HepG2 (cell line): ENCODE data around the gene TRPC4. TPM values are rescaled to one million over a fixed set of nuclear protein-coding genes. Genes with fewer than 3 reads are reported as not detected.

Source experiments
- ATAC-seq: fragments of 200-7000 bp; cut with Tn5 transposase; 3 replicates; pipeline ENCODE4 v1.9.1; 2020; ENCODE audit warnings: mild to moderate bottlenecking, moderate library complexity
- BruUV-seq: library from RNA; stranded (reverse); fragments of 400-500 nt; replicated peaks from 2 replicates; lab custom pipeline; 2021; lab: Mats Ljungman, UMichigan
- CTCF ChIA-PET: fragments of 300-600 bp; formaldehyde crosslinking; extraction: SDS; loops from one replicate; lab custom pipeline; 2021; ENCODE audit warnings: low total read pairs, inconsistent platforms, low intra/inter-chr PET ratio; lab: Yijun Ruan, JAX
- POLR2A ChIA-PET: fragments of 350-600 bp; sonication (Branson Sonifier 250); formaldehyde crosslinking; loops from one replicate; lab custom pipeline; 2020; ENCODE audit warnings: antibody characterized with exemption, inconsistent platforms; lab: Yijun Ruan, JAX
- DNase-seq: peaks from one replicate; pipeline ENCODE4 v3.0.0-alpha.2; 2015; ENCODE audit warnings: low spot score
- FAIRE-seq: peaks from 3 replicates; lab custom pipeline; 2011; peaks lifted over from hg19 to GRCh38; lab: Jason Lieb, UNC
- H2AFZ ChIP-seq: one replicate; pipeline ENCODE4 v1.6.1; 2011; ENCODE audit warnings: low read length, inconsistent platforms
- H3K27ac ChIP-seq: fragments of 300-600 bp; 3 replicates; pipeline ENCODE4 v1.8.0; 2011; ENCODE audit warnings: mixed run types, mild to moderate bottlenecking, mixed read lengths, low read length, inconsistent platforms; ENCODE audit not compliant: insufficient read depth; ENCODE audit errors: extremely low read length
- H3K27me3 ChIP-seq, 2 experiments: fragments of 200-600 bp in 1 of 2; 2 replicates in 1 of 2; 3 replicates in 1 of 2; pipeline versions ENCODE4 v1.6.0 to v1.8.0; 2011; ENCODE audit warnings: low read length in 2 of 2, mild to moderate bottlenecking in 2 of 2, moderate library complexity in 2 of 2, inconsistent platforms in 1 of 2; ENCODE audit not compliant: insufficient read depth in 2 of 2, control insufficient read depth in 1 of 2
- H3K36me3 ChIP-seq, 2 experiments: fragments of 200-600 bp in 1 of 2; replicated peaks in 1 of 2; 2 replicates in 1 of 2; 3 replicates in 1 of 2; pipeline versions ENCODE4 v1.5.1 to v1.8.0; 2011; ENCODE audit warnings: low read length in 2 of 2, inconsistent platforms in 1 of 2; ENCODE audit not compliant: insufficient read depth in 2 of 2, control insufficient read depth in 1 of 2
- H3K4me1 ChIP-seq: 2 replicates; pipeline ENCODE4 v1.5.1; 2012; ENCODE audit warnings: low read length, inconsistent platforms; ENCODE audit not compliant: insufficient read depth
- H3K4me2 ChIP-seq: 2 replicates; pipeline ENCODE4 v1.6.0; 2011; ENCODE audit warnings: low read depth, low read length, inconsistent platforms
- H3K4me3 ChIP-seq, 3 experiments: fragments of 200-600 bp in 1 of 3; sonication (generic), shearing (Covaris generic) in 1 of 3; replicated peaks in 1 of 3; 2 replicates each; pipeline ENCODE4 v1.5.1; 2011 to 2016; ENCODE audit warnings: low read length in 3 of 3, inconsistent platforms in 2 of 3, low read depth in 2 of 3, mild to moderate bottlenecking in 2 of 3, control low read depth in 1 of 3, mixed read lengths in 1 of 3; ENCODE audit not compliant: insufficient read depth in 1 of 3
- H3K79me2 ChIP-seq: one replicate; pipeline ENCODE4 v1.6.1; 2011; ENCODE audit warnings: low read length, inconsistent platforms; ENCODE audit not compliant: insufficient read depth
- H3K9ac ChIP-seq: 2 replicates; pipeline ENCODE4 v1.6.0; 2011; ENCODE audit warnings: mild to moderate bottlenecking, low read depth, low read length, inconsistent platforms; ENCODE audit not compliant: insufficient read depth
- H3K9me3 ChIP-seq: 2 replicates; pipeline ENCODE4 v1.5.1; 2012; ENCODE audit warnings: mild to moderate bottlenecking, low read length
- H4K20me1 ChIP-seq: 2 replicates; pipeline ENCODE4 v1.6.0; 2011; ENCODE audit warnings: inconsistent platforms, mild to moderate bottlenecking, low read length, moderate library complexity; ENCODE audit not compliant: insufficient read depth
- ARNT ChIP-seq: fragments of 450-650 bp; IDR thresholded peaks from 2 replicates; pipeline ENCODE4 v1.6.1; 2017
- BRD4 ChIP-seq: sonication (generic); formaldehyde crosslinking; IDR thresholded peaks from 2 replicates; pipeline ENCODE4 v1.4.0; 2020; ENCODE audit warnings: missing genetic modification reagents
- FOXA3 ChIP-seq: IDR thresholded peaks from 2 replicates; pipeline ENCODE4 v1.6.1; 2016; ENCODE audit warnings: missing genetic modification reagents, missing compliant biosample characterization
- RCOR2 ChIP-seq: IDR thresholded peaks from 2 replicates; pipeline ENCODE4 v1.6.1; 2016; ENCODE audit warnings: missing biosample characterization, missing genetic modification reagents
- REPIN1 ChIP-seq: sonication (generic); formaldehyde crosslinking; IDR thresholded peaks from 2 replicates; pipeline ENCODE4 v1.8.0; 2022; ENCODE audit warnings: missing genetic modification reagents, low read depth, mild to moderate bottlenecking, borderline replicate concordance
- TBX2 ChIP-seq: sonication (generic); formaldehyde crosslinking; IDR thresholded peaks from 2 replicates; pipeline ENCODE4 v1.5.0; 2020; ENCODE audit warnings: missing genetic modification reagents, mild to moderate bottlenecking, borderline replicate concordance
- YEATS2 ChIP-seq: sonication (generic); formaldehyde crosslinking; IDR thresholded peaks from 2 replicates; pipeline ENCODE4 v1.4.0; 2020; ENCODE audit warnings: missing genetic modification reagents, borderline replicate concordance
- ZNF3 ChIP-seq: IDR thresholded peaks from 2 replicates; pipeline ENCODE4 v1.7.0; 2017; ENCODE audit warnings: inconsistent platforms
- ZNF350 ChIP-seq: sonication (generic); formaldehyde crosslinking; IDR thresholded peaks from 2 replicates; pipeline ENCODE4 v1.4.0; 2020; ENCODE audit warnings: mild to moderate bottlenecking, low read depth, missing genetic modification reagents, borderline replicate concordance
- ZNF354B ChIP-seq: sonication (generic); formaldehyde crosslinking; IDR thresholded peaks from 2 replicates; pipeline ENCODE4 v1.8.0; 2022; ENCODE audit warnings: mild to moderate bottlenecking, missing genetic modification reagents
- WGBS: methylation state at CpG from one replicate; pipeline ENCODE4 v1.1.6; 2017; ENCODE audit warnings: low lambda C conversion rate; 5-methylcytosine and 5-hydroxymethylcytosine counted together
- in situ Hi-C: cut with HindIII; loops from 2 replicates; pipeline ENCODE4 v1.10.0; 2017; ENCODE audit warnings: low pct_unique_long_range_greater_than_20kb; ENCODE audit not compliant: extremely low pct_ligation_motif_present
- intact Hi-C: fragments of 100-400 bp; cut with micrococcal nuclease; formaldehyde crosslinking; loops from one replicate; pipeline ENCODE4 v1.10.0; 2022; ENCODE audit not compliant: unreplicated experiment
- polyA plus RNA-seq, 8 experiments: library from polyadenylated mRNA; depleted of rRNA in 3 of 8; stranded (reverse) in 7 of 8; unstranded in 1 of 8; fragments of >200 nt; fragmentation: Illumina TruSeq in 4 of 8; extraction: Trizol in 4 of 8; gene quantifications; 2 replicates each; pipeline versions ENCODE4 v1.2.1 to v1.2.3, GENCODE V29; 2011 to 2016; ENCODE audit warnings: low read depth in 4 of 8, missing spikeins in 1 of 8, mixed read lengths in 1 of 8; ENCODE audit not compliant: insufficient read depth in 1 of 8
- total RNA-seq, 5 experiments: library from RNA; depleted of rRNA; stranded (reverse); fragments of >200 nt; fragmentation: Illumina TruSeq; extraction: Trizol; gene quantifications; 2 replicates each; pipeline ENCODE4 v1.2.3, GENCODE V29; 2016; ENCODE audit warnings: low read depth in 1 of 5
- TF ChIP-seq, protein P1 (sequence below): sonication (generic); formaldehyde crosslinking; IDR thresholded peaks from 2 replicates; pipeline ENCODE4 v1.4.0; 2020; ENCODE audit warnings: missing genetic modification reagents, mild to moderate bottlenecking, borderline replicate concordance
- TF ChIP-seq, protein P2 (sequence below): IDR thresholded peaks from 2 replicates; pipeline ENCODE4 v1.6.1; 2016
- TF ChIP-seq, protein P3 (sequence below): sonication (generic); formaldehyde crosslinking; IDR thresholded peaks from 2 replicates; pipeline ENCODE4 v1.9.0; 2022; ENCODE audit warnings: missing genetic modification reagents, mild to moderate bottlenecking, borderline replicate concordance
- TF ChIP-seq, protein P4 (sequence below): sonication (generic); formaldehyde crosslinking; IDR thresholded peaks from 2 replicates; pipeline ENCODE4 v1.8.1; 2022; ENCODE audit warnings: low read depth, mild to moderate bottlenecking, missing genetic modification reagents

Gene TRPC4
- total and polyA plus RNA-seq, 2 of the 13 experiments (the other 11 are each of a cell fraction or from before 2014, with no cell fraction given), result not detected

DNA sequence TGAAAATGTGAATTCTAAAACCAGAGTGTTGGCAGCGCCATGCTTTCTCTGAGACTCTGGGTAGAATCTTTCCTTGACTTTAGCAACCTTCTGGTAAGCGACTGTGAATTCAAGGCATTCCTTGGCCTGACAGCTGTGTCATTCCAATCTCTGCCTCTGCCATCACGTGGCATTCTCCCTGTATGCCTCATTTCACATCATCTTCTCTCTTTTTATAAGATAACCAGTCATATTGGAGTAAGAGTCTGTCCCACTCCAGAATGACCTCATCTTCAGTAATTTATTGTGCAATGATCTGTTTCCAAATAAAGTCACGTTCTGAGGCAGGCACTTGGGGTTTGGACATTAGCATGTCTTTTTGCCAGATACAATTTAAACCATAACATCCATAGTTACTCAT lies 167.6 kb downstream of the TRPC4 start:
- Histone ChIP-seq H3K4me2 (no peak overlapping the region), H3K4me1 (no peaks in the 10 kb centered on the region), H3K9ac (no peak overlapping the region), H3K79me2 (no peaks in the 10 kb centered on the region), H3K27me3 (no peaks in the 10 kb centered on the region; a peak in 1 of 5 replicates), H3K9me3 (no peaks in the 10 kb centered on the region), H3K4me3 (no peak overlapping the region), H4K20me1 (no peaks in the 10 kb centered on the region), H2AFZ (no peak overlapping the region), H3K36me3 (no peaks in the 10 kb centered on the region), H3K27ac (no peak overlapping the region)
- ATAC-seq (no peak), DNase-seq (no peak), FAIRE-seq (no peak)
- in situ Hi-C loops (no loop called here), intact Hi-C loops (no loop called here)
- POLR2A ChIA-PET, result no interaction called here
- 0% methylated on average over 4 of the region's 4 CpGs for WGBS
- BruUV-seq, result no TSS peak
- CTCF ChIA-PET, result no interaction called here
- TF ChIP-seq FOXA3 (CRISPR knock-in tag) (no peak), BRD4 (no peak), REPIN1 (CRISPR knock-in tag) (no peak), ZNF3 (CRISPR knock-in tag) (no peak), ZNF354B (CRISPR knock-in tag) (no peak), ZNF350 (no peak), RCOR2 (CRISPR knock-in tag) (no peak), TBX2 (CRISPR knock-in tag) (no peak), YEATS2 (CRISPR knock-in tag) (no peak), ARNT (no peak)
- TF ChIP-seq, protein P1, sequence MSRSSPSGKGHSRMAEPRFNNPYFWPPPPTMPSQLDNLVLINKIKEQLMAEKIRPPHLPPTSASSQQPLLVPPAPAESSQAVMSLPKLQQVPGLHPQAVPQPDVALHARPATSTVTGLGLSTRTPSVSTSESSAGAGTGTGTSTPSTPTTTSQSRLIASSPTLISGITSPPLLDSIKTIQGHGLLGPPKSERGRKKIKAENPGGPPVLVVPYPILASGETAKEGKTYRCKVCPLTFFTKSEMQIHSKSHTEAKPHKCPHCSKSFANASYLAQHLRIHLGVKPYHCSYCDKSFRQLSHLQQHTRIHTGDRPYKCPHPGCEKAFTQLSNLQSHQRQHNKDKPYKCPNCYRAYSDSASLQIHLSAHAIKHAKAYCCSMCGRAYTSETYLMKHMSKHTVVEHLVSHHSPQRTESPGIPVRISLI (CRISPR knock-in tag), result no peak
- TF ChIP-seq, protein P2, sequence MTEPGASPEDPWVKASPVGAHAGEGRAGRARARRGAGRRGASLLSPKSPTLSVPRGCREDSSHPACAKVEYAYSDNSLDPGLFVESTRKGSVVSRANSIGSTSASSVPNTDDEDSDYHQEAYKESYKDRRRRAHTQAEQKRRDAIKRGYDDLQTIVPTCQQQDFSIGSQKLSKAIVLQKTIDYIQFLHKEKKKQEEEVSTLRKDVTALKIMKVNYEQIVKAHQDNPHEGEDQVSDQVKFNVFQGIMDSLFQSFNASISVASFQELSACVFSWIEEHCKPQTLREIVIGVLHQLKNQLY (CRISPR knock-in tag), result no peak
- TF ChIP-seq, protein P3, sequence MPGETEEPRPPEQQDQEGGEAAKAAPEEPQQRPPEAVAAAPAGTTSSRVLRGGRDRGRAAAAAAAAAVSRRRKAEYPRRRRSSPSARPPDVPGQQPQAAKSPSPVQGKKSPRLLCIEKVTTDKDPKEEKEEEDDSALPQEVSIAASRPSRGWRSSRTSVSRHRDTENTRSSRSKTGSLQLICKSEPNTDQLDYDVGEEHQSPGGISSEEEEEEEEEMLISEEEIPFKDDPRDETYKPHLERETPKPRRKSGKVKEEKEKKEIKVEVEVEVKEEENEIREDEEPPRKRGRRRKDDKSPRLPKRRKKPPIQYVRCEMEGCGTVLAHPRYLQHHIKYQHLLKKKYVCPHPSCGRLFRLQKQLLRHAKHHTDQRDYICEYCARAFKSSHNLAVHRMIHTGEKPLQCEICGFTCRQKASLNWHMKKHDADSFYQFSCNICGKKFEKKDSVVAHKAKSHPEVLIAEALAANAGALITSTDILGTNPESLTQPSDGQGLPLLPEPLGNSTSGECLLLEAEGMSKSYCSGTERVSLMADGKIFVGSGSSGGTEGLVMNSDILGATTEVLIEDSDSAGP (CRISPR knock-in tag), result no peak
- TF ChIP-seq, protein P4, sequence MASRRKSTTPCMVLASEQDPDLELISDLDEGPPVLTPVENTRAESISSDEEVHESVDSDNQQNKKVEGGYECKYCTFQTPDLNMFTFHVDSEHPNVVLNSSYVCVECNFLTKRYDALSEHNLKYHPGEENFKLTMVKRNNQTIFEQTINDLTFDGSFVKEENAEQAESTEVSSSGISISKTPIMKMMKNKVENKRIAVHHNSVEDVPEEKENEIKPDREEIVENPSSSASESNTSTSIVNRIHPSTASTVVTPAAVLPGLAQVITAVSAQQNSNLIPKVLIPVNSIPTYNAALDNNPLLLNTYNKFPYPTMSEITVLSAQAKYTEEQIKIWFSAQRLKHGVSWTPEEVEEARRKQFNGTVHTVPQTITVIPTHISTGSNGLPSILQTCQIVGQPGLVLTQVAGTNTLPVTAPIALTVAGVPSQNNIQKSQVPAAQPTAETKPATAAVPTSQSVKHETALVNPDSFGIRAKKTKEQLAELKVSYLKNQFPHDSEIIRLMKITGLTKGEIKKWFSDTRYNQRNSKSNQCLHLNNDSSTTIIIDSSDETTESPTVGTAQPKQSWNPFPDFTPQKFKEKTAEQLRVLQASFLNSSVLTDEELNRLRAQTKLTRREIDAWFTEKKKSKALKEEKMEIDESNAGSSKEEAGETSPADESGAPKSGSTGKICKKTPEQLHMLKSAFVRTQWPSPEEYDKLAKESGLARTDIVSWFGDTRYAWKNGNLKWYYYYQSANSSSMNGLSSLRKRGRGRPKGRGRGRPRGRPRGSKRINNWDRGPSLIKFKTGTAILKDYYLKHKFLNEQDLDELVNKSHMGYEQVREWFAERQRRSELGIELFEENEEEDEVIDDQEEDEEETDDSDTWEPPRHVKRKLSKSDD (CRISPR knock-in tag), result no peak
